ENCODE results near the gene SUPT4H1.

- TF ChIP-seq CTCF (IDR thresholded peaks at IDR 0.05; ENCODE audit: borderline replicate concordance, extremely low read depth, low read length, poor library complexity, severe bottlenecking) (no peak), EZH2 (IDR thresholded peaks at IDR 0.05; ENCODE audit: borderline replicate concordance, low read depth, low read length, severe bottlenecking) (no peak)
Measured at GRCh38 chr17:58375256-58375655, 23.3 kb upstream of the SUPT4H1 start.
